ENCODE measurements around the gene MED12L. TPM values are rescaled to one million over a fixed set of nuclear protein-coding genes. Genes with fewer than 3 reads are reported as not detected.
A peak's percentile ranks its signal among the peaks of the same experiment; 100 is the strongest.
"Not testable (repeated sequence)": the region's sequence is repeated elsewhere in the genome, so short reads cannot be mapped to it uniquely, and the experiment has no call there.

MED12L gene
- total RNA-seq, 4 donors from 2014 or later = 0.12 to 0.77 (median 0.21) TPM

DNA sequence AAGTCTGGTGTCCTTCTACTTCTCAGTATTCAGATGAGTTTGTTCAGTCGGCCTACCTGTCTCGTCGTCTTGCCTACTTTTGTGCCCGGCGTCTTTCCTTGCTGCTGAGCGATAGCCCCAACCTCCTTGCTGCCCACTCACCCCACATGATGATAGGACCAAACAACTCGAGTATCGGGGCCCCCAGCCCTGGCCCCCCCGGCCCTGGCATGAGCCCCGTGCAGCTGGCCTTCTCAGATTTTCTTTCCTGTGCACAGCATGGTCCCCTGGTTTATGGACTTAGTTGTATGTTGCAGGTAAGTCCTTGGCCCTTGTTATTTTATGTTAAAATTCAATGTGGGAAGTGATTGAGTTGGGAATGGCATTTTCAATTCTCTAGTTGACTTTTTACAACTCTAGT, 74.3 kb downstream of the MED12L start:
- ATAC-seq = no peak

GRCh38 chr3:151165226-151165625, 79.8 kb downstream of the MED12L start:
- WGBS, 2 donors (ENCODE audit: low coverage in 1 of 2) = 58 to 67% methylated on average over 6 to 7 of the region's 7 CpGs
- TF ChIP-seq, protein P1, sequence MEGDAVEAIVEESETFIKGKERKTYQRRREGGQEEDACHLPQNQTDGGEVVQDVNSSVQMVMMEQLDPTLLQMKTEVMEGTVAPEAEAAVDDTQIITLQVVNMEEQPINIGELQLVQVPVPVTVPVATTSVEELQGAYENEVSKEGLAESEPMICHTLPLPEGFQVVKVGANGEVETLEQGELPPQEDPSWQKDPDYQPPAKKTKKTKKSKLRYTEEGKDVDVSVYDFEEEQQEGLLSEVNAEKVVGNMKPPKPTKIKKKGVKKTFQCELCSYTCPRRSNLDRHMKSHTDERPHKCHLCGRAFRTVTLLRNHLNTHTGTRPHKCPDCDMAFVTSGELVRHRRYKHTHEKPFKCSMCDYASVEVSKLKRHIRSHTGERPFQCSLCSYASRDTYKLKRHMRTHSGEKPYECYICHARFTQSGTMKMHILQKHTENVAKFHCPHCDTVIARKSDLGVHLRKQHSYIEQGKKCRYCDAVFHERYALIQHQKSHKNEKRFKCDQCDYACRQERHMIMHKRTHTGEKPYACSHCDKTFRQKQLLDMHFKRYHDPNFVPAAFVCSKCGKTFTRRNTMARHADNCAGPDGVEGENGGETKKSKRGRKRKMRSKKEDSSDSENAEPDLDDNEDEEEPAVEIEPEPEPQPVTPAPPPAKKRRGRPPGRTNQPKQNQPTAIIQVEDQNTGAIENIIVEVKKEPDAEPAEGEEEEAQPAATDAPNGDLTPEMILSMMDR (IDR thresholded peaks at IDR 0.05) = no peak
- TF ChIP-seq POLR2AphosphoS5 (IDR thresholded peaks at IDR 0.05) = no peak
- TF ChIP-seq POLR2A (IDR thresholded peaks at IDR 0.05) = no peak
- TF ChIP-seq EP300 (IDR thresholded peaks at IDR 0.05) = no peak
- ATAC-seq = no peak

More for the DNA sequence above, 74.3 kb downstream of the MED12L start:
- H3K9me3 ChIP-seq = no peaks in the 10 kb centered on the region
- TF ChIP-seq EP300 (IDR thresholded peaks at IDR 0.05) (no peak), POLR2A (IDR thresholded peaks at IDR 0.05) (no peak), POLR2AphosphoS5 (IDR thresholded peaks at IDR 0.05) (no peak)
- TF ChIP-seq, protein P1 (IDR thresholded peaks at IDR 0.05) = no peak
- WGBS, 2 donors (ENCODE audit: low coverage in 1 of 2) = 93 to 94% methylated on average over 6 to 7 of the region's 10 CpGs
- no peaks in the 10 kb centered on the region for H3K4me1 ChIP-seq
- no peaks in the 10 kb centered on the region for H3K27me3 ChIP-seq
- H3K36me3 ChIP-seq = no peaks in the 10 kb centered on the region
- H3K4me3 ChIP-seq = no peak overlapping the region
- no peak overlapping the region for H3K27ac ChIP-seq

GRCh38 chr3:151166161-151166560, 80.7 kb downstream of the MED12L start:
- no peak for TF ChIP-seq POLR2AphosphoS5 (IDR thresholded peaks at IDR 0.05)
- H3K4me1 ChIP-seq = peaks cover 0 to 4% (median 0%) of the 10 kb centered on the region in 3 donors
- H3K27ac ChIP-seq = no peak overlapping the region
- ATAC-seq = no peak
- no peaks in the 10 kb centered on the region for H3K9me3 ChIP-seq
- 80 to 93% methylated on average over 3 of the region's 3 CpGs for WGBS, 2 donors (ENCODE audit: low coverage in 1 of 2)
- no peaks in the 10 kb centered on the region for H3K36me3 ChIP-seq
- H3K4me3 ChIP-seq = no peak overlapping the region
- H3K27me3 ChIP-seq = no peaks in the 10 kb centered on the region

More at GRCh38 chr3:151165226-151165625, 79.8 kb downstream of the MED12L start:
- peaks cover 0 to 4% (median 0%) of the 10 kb centered on the region in 3 donors for H3K4me1 ChIP-seq
- H3K4me3 ChIP-seq = no peak overlapping the region
- H3K27me3 ChIP-seq = no peaks in the 10 kb centered on the region
- no peaks in the 10 kb centered on the region for H3K9me3 ChIP-seq
- no peak overlapping the region for H3K27ac ChIP-seq
- H3K36me3 ChIP-seq = no peaks in the 10 kb centered on the region

DNA sequence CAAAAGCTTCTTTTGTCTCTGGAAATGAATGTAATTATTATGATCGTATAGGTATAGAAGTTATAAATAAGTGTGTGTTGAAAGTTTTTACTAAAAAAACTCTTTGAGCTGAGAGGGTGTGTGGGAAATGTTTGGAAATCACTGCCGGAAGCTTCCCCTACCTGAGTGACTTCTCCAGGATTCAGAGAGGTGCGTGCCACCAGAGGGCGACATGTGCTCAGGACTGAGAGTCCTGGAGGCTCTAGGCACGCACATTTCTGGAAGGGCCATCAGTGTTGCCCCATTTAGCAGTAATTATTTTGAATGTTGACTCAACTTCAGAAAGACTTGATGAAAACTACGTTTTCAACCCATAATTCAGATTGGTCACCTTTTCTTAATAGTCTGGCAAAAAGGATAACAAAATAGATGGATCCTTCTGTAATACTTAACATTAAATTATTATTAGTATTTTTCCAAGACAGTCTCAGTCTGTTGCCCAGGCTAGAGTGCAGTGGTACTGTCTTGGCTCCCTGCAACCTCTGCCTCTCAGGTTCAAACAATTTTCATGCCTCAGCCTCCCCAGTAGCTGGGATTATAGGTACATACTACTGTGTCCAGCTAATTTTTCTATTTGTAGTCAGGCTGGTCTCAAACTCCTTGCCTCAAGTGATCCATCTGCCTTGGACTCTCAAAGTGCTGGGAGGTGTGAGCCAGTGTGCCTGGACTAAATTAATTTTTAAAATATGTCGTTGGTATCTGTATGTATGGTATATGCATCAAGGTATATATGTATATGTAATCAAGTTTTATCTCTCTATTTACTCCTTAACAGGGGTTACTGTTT, 83.0 kb downstream of the MED12L start:
- H3K4me3 ChIP-seq = no peak overlapping the region
- TF ChIP-seq EP300 (IDR thresholded peaks at IDR 0.05) = no peak
- no peak for TF ChIP-seq POLR2A (IDR thresholded peaks at IDR 0.05)
- TF ChIP-seq, protein P1 (IDR thresholded peaks at IDR 0.05) = peak; percentile 62 to 79 (median 63)
- peak; percentile 6 for TF ChIP-seq POLR2AphosphoS5 (IDR thresholded peaks at IDR 0.05)
- no peaks in the 10 kb centered on the region for H3K36me3 ChIP-seq
- H3K27me3 ChIP-seq = no peaks in the 10 kb centered on the region
- no peak overlapping the region for H3K27ac ChIP-seq
- peak; percentile 46 for ATAC-seq
- no peaks in the 10 kb centered on the region for H3K9me3 ChIP-seq
- 29 to 35% methylated on average over 6 to 7 of the region's 7 CpGs for WGBS, 2 donors (ENCODE audit: low coverage in 1 of 2)
- peaks cover 0 to 4% (median 0%) of the 10 kb centered on the region in 3 donors for H3K4me1 ChIP-seq

DNA sequence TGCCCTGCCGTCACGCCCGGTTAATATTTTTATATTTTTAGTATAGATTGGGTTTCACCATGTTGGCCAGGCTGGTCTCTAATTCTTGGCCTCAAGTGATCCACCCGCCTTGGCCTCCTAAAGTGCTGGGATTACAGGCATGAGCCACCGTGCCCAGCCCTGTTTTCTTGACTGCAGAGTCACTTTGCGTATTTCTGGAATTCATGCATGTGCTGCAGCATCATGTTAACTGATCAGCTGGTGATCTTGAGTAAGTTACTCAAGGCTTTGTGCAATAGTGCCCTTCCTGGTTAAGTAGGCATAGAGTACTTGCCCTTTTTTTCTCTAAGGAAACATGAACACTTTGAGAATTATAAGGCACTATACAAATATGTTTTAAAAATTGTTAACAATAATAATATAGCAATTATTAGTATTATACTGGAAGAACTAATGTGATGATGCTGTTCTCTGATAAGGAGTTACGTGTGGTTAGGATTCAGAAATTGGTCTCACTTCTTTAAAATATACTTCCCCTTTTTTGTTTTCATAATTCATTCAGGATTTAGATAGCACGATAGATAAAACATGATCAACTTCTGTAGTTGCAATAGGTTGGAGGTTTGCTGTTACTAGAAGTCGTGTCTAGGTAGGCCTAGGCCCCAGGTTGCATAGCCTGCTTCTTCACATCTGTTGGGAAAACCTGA, 83.9 kb downstream of the MED12L start:
- no peak overlapping the region for H3K4me3 ChIP-seq
- no peak for ATAC-seq
- H3K27ac ChIP-seq = no peak overlapping the region
- WGBS, 2 donors (ENCODE audit: low coverage in 1 of 2) = 86 to 89% methylated on average over 6 to 7 of the region's 9 CpGs
- H3K36me3 ChIP-seq = no peaks in the 10 kb centered on the region
- TF ChIP-seq POLR2A (IDR thresholded peaks at IDR 0.05) (no peak), POLR2AphosphoS5 (IDR thresholded peaks at IDR 0.05) (no peak), EP300 (IDR thresholded peaks at IDR 0.05) (no peak)
- TF ChIP-seq, protein P1 (IDR thresholded peaks at IDR 0.05) = no peak
- H3K4me1 ChIP-seq = peaks cover 0 to 4% (median 0%) of the 10 kb centered on the region in 3 donors
- H3K27me3 ChIP-seq = no peaks in the 10 kb centered on the region
- H3K9me3 ChIP-seq = no peaks in the 10 kb centered on the region

DNA sequence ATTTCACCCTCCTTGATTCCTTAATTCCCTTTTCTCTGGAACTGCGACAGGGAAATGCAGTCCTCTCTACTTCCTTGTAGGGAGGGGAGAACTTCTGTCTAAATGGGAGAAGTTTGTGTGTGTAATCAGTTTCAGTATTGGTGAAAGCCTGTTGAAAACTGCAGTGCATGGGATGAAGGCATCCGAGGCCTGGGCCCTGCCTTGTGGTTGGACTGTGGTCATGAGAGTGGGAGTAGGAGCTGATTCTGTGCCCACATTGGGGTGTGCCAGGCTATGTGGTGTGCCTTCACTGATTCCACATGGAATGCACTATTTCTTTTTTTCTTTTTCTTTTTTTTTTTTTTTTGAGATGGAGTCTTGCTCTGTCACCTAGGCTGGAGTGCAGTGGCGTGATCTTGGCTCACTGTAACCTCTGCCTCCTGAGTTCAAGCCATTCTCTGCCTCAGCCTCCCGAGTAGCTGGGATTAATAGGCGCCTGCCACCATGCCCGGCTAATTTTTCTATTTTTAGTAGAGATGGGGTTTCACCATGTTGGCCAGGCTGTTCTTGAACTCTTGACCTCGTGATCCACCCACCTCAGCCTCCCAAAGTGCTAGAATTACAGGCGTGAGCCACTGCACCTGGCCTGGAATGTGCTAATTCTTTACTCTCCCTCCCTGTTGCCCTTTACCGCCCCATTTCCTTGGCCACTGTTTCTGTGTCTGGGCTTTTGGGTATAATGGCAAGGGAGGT, 84.7 kb downstream of the MED12L start:
- peak; percentile 67 for ATAC-seq
- not testable (repeated sequence) for H3K9me3 ChIP-seq, H3K4me1 ChIP-seq, H3K36me3 ChIP-seq, H3K4me3 ChIP-seq, H3K27me3 ChIP-seq
- peak overlapping the region in 3 of 4 donors; percentile 1 to 65 (median 13) for H3K27ac ChIP-seq
- WGBS, 2 donors (ENCODE audit: low coverage in 1 of 2) = 87 to 100% methylated on average over 1 to 5 of the region's 9 CpGs

Measured in gastroesophageal sphincter (tissue), 4 donors.